ENCODE measurements around the gene PSME3. TPM values are rescaled to one million over a fixed set of nuclear protein-coding genes. Genes with fewer than 3 reads are reported as not detected.
A peak's percentile ranks its signal among the peaks of the same experiment; 100 is the strongest.

PSME3 gene
- total and polyA plus RNA-seq, 12 donors: 18.5 to 149 (median 79.9) TPM

GRCh38 chr17:42798011-42798382, 35.2 kb upstream of the PSME3 start:
- no peaks in the 10 kb centered on the region for H3K9me3 ChIP-seq (replicated peaks in 1 of 3)
- DNase-seq: no peak
- peak overlapping the region in 1 of 5 donors; percentile 25 for H3K27ac ChIP-seq
- peaks cover 12 to 14% of the 10 kb centered on the region in 2 donors for H3K4me1 ChIP-seq (replicated peaks in 1 of 2)
- H3K27me3 ChIP-seq: no peaks in the 10 kb centered on the region
- H3K36me3 ChIP-seq (replicated peaks in 1 of 2): no peaks in the 10 kb centered on the region
- peak overlapping the region; percentile 64 to 84 (median 70) for H3K4me3 ChIP-seq
- WGBS, 4 donors: 12 to 22% (median 14%) methylated on average over 10 of the region's 10 CpGs
- TF ChIP-seq POLR2A (IDR thresholded peaks at IDR 0.05): no peak
- no peak for TF ChIP-seq CTCF (IDR thresholded peaks at IDR 0.05)
- intact Hi-C loops (cut with DNase I): no loop called here

- WGBS, 4 donors: 25 to 41% (median 30%) methylated on average over 35 to 66 of the region's 66 CpGs
- Histone ChIP-seq H3K36me3 (replicated peaks in 1 of 2) (no peaks in the 10 kb centered on the region), H3K9me3 (replicated peaks in 1 of 3) (no peaks in the 10 kb centered on the region), H3K4me1 (replicated peaks in 1 of 2) (peaks cover 12 to 14% of the 10 kb centered on the region in 2 donors), H3K27me3 (no peaks in the 10 kb centered on the region), H3K4me3 (peak within 1 kb of the TSS; percentile 64 to 84 (median 70)), H3K27ac (peak within 1 kb of the TSS in 2 of 5 donors; percentile 25 to 77)
- intact Hi-C loops (cut with DNase I): no loop called here
- peak; percentile 79 to 91 (median 84) for DNase-seq
- TF ChIP-seq POLR2A (IDR thresholded peaks at IDR 0.05) (no peak), CTCF (IDR thresholded peaks at IDR 0.05) (peak in 1 of 6 experiments; percentile 16)
These were observed 34.5 kb upstream of the PSME3 start, which contains the start of the genes CNTD1 and COA3 for GRCh38 chr17:42798383-42799380. CNTD1 (plus strand) TSS chr17:42798861; CDS start chr17:42799068, 207 bp downstream. COA3 (minus strand) TSS chr17:42798704; CDS start chr17:42798681, 23 bp downstream.

GRCh38 chr17:42803074-42803883, 29.9 kb upstream of the PSME3 start:
- no peaks in the 10 kb centered on the region for H3K36me3 ChIP-seq (replicated peaks in 1 of 2)
- no peak for DNase-seq
- intact Hi-C loops (cut with DNase I): no loop called here
- no peaks in the 10 kb centered on the region for H3K27me3 ChIP-seq
- peaks cover 0 to 4% of the 10 kb centered on the region in 2 donors for H3K4me1 ChIP-seq (replicated peaks in 1 of 2)
- WGBS, 4 donors: 44 to 62% (median 51%) methylated on average over 2 of the region's 2 CpGs
- H3K27ac ChIP-seq: no peak overlapping the region
- H3K4me3 ChIP-seq: no peak overlapping the region
- no peaks in the 10 kb centered on the region for H3K9me3 ChIP-seq (replicated peaks in 1 of 3)
- TF ChIP-seq CTCF (IDR thresholded peaks at IDR 0.05) (no peak), POLR2A (IDR thresholded peaks at IDR 0.05) (no peak)

GRCh38 chr17:42804918-42805367, 28.3 kb upstream of the PSME3 start:
- no peak for TF ChIP-seq POLR2A (IDR thresholded peaks at IDR 0.05)
- TF ChIP-seq CTCF (IDR thresholded peaks at IDR 0.05): no peak
- Histone ChIP-seq H3K36me3 (replicated peaks in 1 of 2) (no peaks in the 10 kb centered on the region), H3K4me3 (no peak overlapping the region), H3K27ac (no peak overlapping the region), H3K27me3 (no peaks in the 10 kb centered on the region), H3K4me1 (replicated peaks in 1 of 2) (no peaks in the 10 kb centered on the region), H3K9me3 (replicated peaks in 1 of 3) (no peaks in the 10 kb centered on the region)
- 84 to 96% (median 95%) methylated on average over 1 of the region's 1 CpG for WGBS, 4 donors
- no peak for DNase-seq
- intact Hi-C loops (cut with DNase I): no loop called here
